HepG2 (cell line): ENCODE results near the gene C9orf43. TPM values are rescaled to one million over a fixed set of nuclear protein-coding genes. Genes with fewer than 3 reads are reported as not detected.
"Not testable (repeated sequence)": the region's sequence is repeated elsewhere in the genome, so short reads cannot be mapped to it uniquely, and the experiment has no call there.

Experiments used
- ATAC-seq: fragments of 200-7000 bp; cut with Tn5 transposase; 3 replicates; pipeline ENCODE4 v1.9.1; 2020; ENCODE audit warnings: mild to moderate bottlenecking, moderate library complexity
- BruUV-seq: library from RNA; stranded (reverse); fragments of 400-500 nt; replicated peaks from 2 replicates; lab custom pipeline; 2021; lab: Mats Ljungman, UMichigan
- CTCF ChIA-PET: fragments of 300-600 bp; formaldehyde crosslinking; extraction: SDS; loops from one replicate; lab custom pipeline; 2021; ENCODE audit warnings: low total read pairs, inconsistent platforms, low intra/inter-chr PET ratio; lab: Yijun Ruan, JAX
- POLR2A ChIA-PET: fragments of 350-600 bp; sonication (Branson Sonifier 250); formaldehyde crosslinking; loops from one replicate; lab custom pipeline; 2020; ENCODE audit warnings: antibody characterized with exemption, inconsistent platforms; lab: Yijun Ruan, JAX
- DNase-seq: peaks from one replicate; pipeline ENCODE4 v3.0.0-alpha.2; 2015; ENCODE audit warnings: low spot score
- FAIRE-seq: peaks from 3 replicates; lab custom pipeline; 2011; peaks lifted over from hg19 to GRCh38; lab: Jason Lieb, UNC
- H2AFZ ChIP-seq: one replicate; pipeline ENCODE4 v1.6.1; 2011; ENCODE audit warnings: low read length, inconsistent platforms
- H3K27ac ChIP-seq: fragments of 300-600 bp; 3 replicates; pipeline ENCODE4 v1.8.0; 2011; ENCODE audit warnings: mixed run types, mild to moderate bottlenecking, mixed read lengths, low read length, inconsistent platforms; ENCODE audit not compliant: insufficient read depth; ENCODE audit errors: extremely low read length
- H3K27me3 ChIP-seq, 2 experiments: fragments of 200-600 bp in 1 of 2; 2 replicates in 1 of 2; 3 replicates in 1 of 2; pipeline versions ENCODE4 v1.6.0 to v1.8.0; 2011; ENCODE audit warnings: low read length in 2 of 2, mild to moderate bottlenecking in 2 of 2, moderate library complexity in 2 of 2, inconsistent platforms in 1 of 2; ENCODE audit not compliant: insufficient read depth in 2 of 2, control insufficient read depth in 1 of 2
- H3K36me3 ChIP-seq, 2 experiments: fragments of 200-600 bp in 1 of 2; replicated peaks in 1 of 2; 2 replicates in 1 of 2; 3 replicates in 1 of 2; pipeline versions ENCODE4 v1.5.1 to v1.8.0; 2011; ENCODE audit warnings: low read length in 2 of 2, inconsistent platforms in 1 of 2; ENCODE audit not compliant: insufficient read depth in 2 of 2, control insufficient read depth in 1 of 2
- H3K4me1 ChIP-seq: 2 replicates; pipeline ENCODE4 v1.5.1; 2012; ENCODE audit warnings: low read length, inconsistent platforms; ENCODE audit not compliant: insufficient read depth
- H3K4me2 ChIP-seq: 2 replicates; pipeline ENCODE4 v1.6.0; 2011; ENCODE audit warnings: low read depth, low read length, inconsistent platforms
- H3K4me3 ChIP-seq, 3 experiments: fragments of 200-600 bp in 1 of 3; sonication (generic), shearing (Covaris generic) in 1 of 3; replicated peaks in 1 of 3; 2 replicates each; pipeline ENCODE4 v1.5.1; 2011 to 2016; ENCODE audit warnings: low read length in 3 of 3, inconsistent platforms in 2 of 3, low read depth in 2 of 3, mild to moderate bottlenecking in 2 of 3, control low read depth in 1 of 3, mixed read lengths in 1 of 3; ENCODE audit not compliant: insufficient read depth in 1 of 3
- H3K79me2 ChIP-seq: one replicate; pipeline ENCODE4 v1.6.1; 2011; ENCODE audit warnings: low read length, inconsistent platforms; ENCODE audit not compliant: insufficient read depth
- H3K9ac ChIP-seq: 2 replicates; pipeline ENCODE4 v1.6.0; 2011; ENCODE audit warnings: mild to moderate bottlenecking, low read depth, low read length, inconsistent platforms; ENCODE audit not compliant: insufficient read depth
- H3K9me3 ChIP-seq: 2 replicates; pipeline ENCODE4 v1.5.1; 2012; ENCODE audit warnings: mild to moderate bottlenecking, low read length
- H4K20me1 ChIP-seq: 2 replicates; pipeline ENCODE4 v1.6.0; 2011; ENCODE audit warnings: inconsistent platforms, mild to moderate bottlenecking, low read length, moderate library complexity; ENCODE audit not compliant: insufficient read depth
- ELF4 ChIP-seq: sonication (generic); formaldehyde crosslinking; IDR thresholded peaks from 2 replicates; pipeline ENCODE4 v1.5.0; 2020; ENCODE audit warnings: missing genetic modification reagents, mild to moderate bottlenecking, moderate library complexity, borderline replicate concordance
- FOXA1 ChIP-seq, 2 experiments: fragments of 450-650 bp in 1 of 2; sonication (generic) in 1 of 2; formaldehyde crosslinking in 1 of 2; IDR thresholded peaks; 2 replicates each; pipeline versions ENCODE4 v1.4.0 to v1.6.1; 2016 to 2020; ENCODE audit warnings: missing genetic modification reagents in 1 of 2
- KDM4B ChIP-seq: sonication (generic); formaldehyde crosslinking; IDR thresholded peaks from 2 replicates; pipeline ENCODE4 v1.4.0; 2020; ENCODE audit warnings: missing genetic modification reagents
- NR2F6 ChIP-seq, 2 experiments: IDR thresholded peaks; 2 replicates each; pipeline ENCODE4 v1.6.1; 2016; ENCODE audit warnings: antibody characterized with exemption in 1 of 2, mild to moderate bottlenecking in 1 of 2
- POLR2G ChIP-seq: fragments of 200-400 bp; formaldehyde crosslinking; IDR thresholded peaks from 2 replicates; pipeline ENCODE4 v1.6.1; 2018; ENCODE audit warnings: mild to moderate bottlenecking, low read depth, low read length, moderate library complexity
- SMAD3 ChIP-seq: sonication (generic); formaldehyde crosslinking; IDR thresholded peaks from 2 replicates; pipeline ENCODE4 v1.4.0; 2020; ENCODE audit warnings: missing genetic modification reagents
- TARDBP ChIP-seq: sonication (generic); formaldehyde crosslinking; IDR thresholded peaks from 2 replicates; pipeline ENCODE4 v1.8.0; 2022; ENCODE audit warnings: mild to moderate bottlenecking, missing genetic modification reagents
- ZNF331 ChIP-seq: sonication (generic); formaldehyde crosslinking; IDR thresholded peaks from 2 replicates; pipeline ENCODE4 v1.4.0; 2020; ENCODE audit warnings: missing genetic modification reagents
- WGBS: methylation state at CpG from one replicate; pipeline ENCODE4 v1.1.6; 2017; ENCODE audit warnings: low lambda C conversion rate; 5-methylcytosine and 5-hydroxymethylcytosine counted together
- in situ Hi-C: cut with HindIII; loops from 2 replicates; pipeline ENCODE4 v1.10.0; 2017; ENCODE audit warnings: low pct_unique_long_range_greater_than_20kb; ENCODE audit not compliant: extremely low pct_ligation_motif_present
- intact Hi-C: fragments of 100-400 bp; cut with micrococcal nuclease; formaldehyde crosslinking; loops from one replicate; pipeline ENCODE4 v1.10.0; 2022; ENCODE audit not compliant: unreplicated experiment
- polyA plus RNA-seq, 8 experiments: library from polyadenylated mRNA; depleted of rRNA in 3 of 8; stranded (reverse) in 7 of 8; unstranded in 1 of 8; fragments of >200 nt; fragmentation: Illumina TruSeq in 4 of 8; extraction: Trizol in 4 of 8; gene quantifications; 2 replicates each; pipeline versions ENCODE4 v1.2.1 to v1.2.3, GENCODE V29; 2011 to 2016; ENCODE audit warnings: low read depth in 4 of 8, missing spikeins in 1 of 8, mixed read lengths in 1 of 8; ENCODE audit not compliant: insufficient read depth in 1 of 8
- total RNA-seq, 5 experiments: library from RNA; depleted of rRNA; stranded (reverse); fragments of >200 nt; fragmentation: Illumina TruSeq; extraction: Trizol; gene quantifications; 2 replicates each; pipeline ENCODE4 v1.2.3, GENCODE V29; 2016; ENCODE audit warnings: low read depth in 1 of 5
- TF ChIP-seq, protein P1 (sequence below): sonication (generic); formaldehyde crosslinking; IDR thresholded peaks from 2 replicates; pipeline ENCODE4 v1.5.0; 2020; ENCODE audit warnings: mild to moderate bottlenecking, missing genetic modification reagents, moderate library complexity
- TF ChIP-seq, protein P2 (sequence below): sonication (generic); formaldehyde crosslinking; IDR thresholded peaks from 2 replicates; pipeline ENCODE4 v1.4.0; 2020; ENCODE audit warnings: missing genetic modification reagents, mild to moderate bottlenecking, borderline replicate concordance

C9orf43 gene
- total and polyA plus RNA-seq, 2 of the 13 experiments (the other 11 are each of a cell fraction or from before 2014, with no cell fraction given), result 0.24 to 0.31 TPM

DNA sequence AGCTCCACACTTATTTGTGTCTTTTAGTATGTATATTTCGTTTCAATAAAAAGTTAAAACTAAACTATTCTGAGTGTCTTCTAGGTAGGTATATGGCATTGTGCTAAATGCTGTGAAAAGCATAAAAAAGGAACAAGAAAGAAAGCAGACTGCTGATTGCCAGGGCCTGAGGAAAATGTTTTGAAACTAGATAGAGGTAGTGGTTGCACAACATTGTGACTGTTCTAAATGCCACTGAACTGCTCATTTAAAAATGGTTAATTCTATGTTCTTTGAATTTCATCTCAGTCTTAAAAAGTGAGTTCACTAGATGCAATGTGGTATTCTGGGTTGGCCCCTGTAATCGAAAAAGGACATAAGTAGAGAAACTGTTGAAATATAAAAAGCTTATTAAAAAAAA, 6.9 kb upstream of the C9orf43 start (continued):
- TF ChIP-seq KDM4B (no peak), ZNF331 (CRISPR knock-in tag) (no peak), ELF4 (CRISPR knock-in tag) (no peak)

DNA sequence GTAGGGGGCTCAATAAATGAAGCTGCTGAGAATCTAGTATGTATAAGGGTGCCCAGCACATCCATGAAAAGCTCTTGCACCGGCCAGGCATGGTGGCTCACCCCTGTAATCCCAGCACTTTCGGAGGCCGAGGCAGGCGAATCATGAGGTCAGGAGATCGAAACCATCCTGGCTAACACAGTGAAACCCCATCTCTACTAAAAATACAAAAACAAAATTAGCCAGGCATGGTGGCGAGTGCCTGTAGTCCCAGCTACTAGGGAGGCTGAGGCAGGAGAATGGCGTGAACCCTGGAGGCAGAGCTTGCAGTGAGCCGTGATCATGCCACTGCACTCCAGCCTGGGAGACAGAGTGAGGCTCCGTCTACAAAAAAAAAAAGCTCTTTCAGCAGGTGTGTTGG, 4.2 kb upstream of the C9orf43 start:
- over 99% methylated on average over 9 of the region's 9 CpGs for WGBS
- H3K9ac ChIP-seq, H3K27ac ChIP-seq, FAIRE-seq, BruUV-seq, H3K4me3 ChIP-seq, H4K20me1 ChIP-seq, ATAC-seq, DNase-seq, H2AFZ ChIP-seq, H3K4me2 ChIP-seq, H3K27me3 ChIP-seq, H3K9me3 ChIP-seq, in situ Hi-C loops: not testable (repeated sequence)
- Histone ChIP-seq H3K79me2 (peaks cover 12% of the 10 kb centered on the region), H3K36me3 (peaks cover 0 to 19% of the 10 kb centered on the region in 2 experiments; a peak in 3 of 5 replicates), H3K4me1 (peaks cover 36% of the 10 kb centered on the region)
- POLR2A ChIA-PET, result interaction anchor here (1.1 to 2.2 kb wide), 3 partner anchors 19 to 244 kb away, joined by 3 to 6 read pairs (median 3); partner anchors contain the start of gene WDR31
- intact Hi-C loops, result loop anchor here (10.0 kb wide), 1 partner anchor 132 kb away; the partner anchor contains the start of genes CDC26 and PRPF4
- CTCF ChIA-PET, result interaction anchor here (0.9 to 4.4 kb wide), 5 partner anchors 43 to 97 kb away, joined by 3 to 28 read pairs (median 7); no protein-coding TSS in a partner anchor
- peak; percentile 22; the same call in 1 of the 2 replicates for TF ChIP-seq POLR2G
- TF ChIP-seq, all 625 proteins: peak for 1; not testable (repeated sequence) for 624

DNA sequence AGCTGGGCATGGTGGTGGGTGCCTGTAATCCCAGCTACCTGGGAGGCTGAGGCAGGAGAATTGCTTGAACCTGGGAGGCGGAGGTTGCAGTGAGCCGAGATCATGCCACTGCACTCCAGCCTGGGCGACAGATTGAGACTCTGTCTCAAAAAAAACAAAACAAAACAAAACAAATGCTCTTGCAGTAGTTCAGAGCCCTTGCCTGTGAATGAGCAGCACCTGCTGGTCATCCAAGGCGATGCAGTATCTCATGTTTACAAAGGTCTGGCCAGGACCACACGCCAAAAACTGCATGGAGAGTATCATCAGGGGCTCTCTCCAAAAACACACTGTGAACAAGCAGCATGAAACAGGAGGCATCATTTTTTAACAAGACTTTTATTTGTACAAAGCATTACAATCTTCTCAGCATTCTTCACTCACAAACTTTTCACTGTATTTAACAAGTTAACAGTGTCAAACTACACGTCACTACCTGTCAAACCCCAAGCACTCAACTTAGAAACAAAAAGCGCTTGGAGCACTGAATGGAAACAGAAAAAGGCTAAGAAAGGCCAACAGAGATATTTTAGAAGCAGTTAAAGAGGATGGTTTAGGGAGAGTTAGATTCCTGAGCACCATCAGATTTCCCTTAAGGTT, 3.6 kb upstream of the C9orf43 start:
- H4K20me1 ChIP-seq; H3K9me3 ChIP-seq; H3K4me3 ChIP-seq; BruUV-seq; in situ Hi-C loops; H3K27ac ChIP-seq; H3K9ac ChIP-seq; H2AFZ ChIP-seq; H3K27me3 ChIP-seq; H3K4me2 ChIP-seq; TF ChIP-seq FOXA1, NR2F6 (IDR thresholded peaks at IDR 0.05): not testable (repeated sequence)
- WGBS, result 47% methylated on average over 7 of the region's 7 CpGs
- ATAC-seq (peak; percentile 59), FAIRE-seq (peak; percentile 71), DNase-seq (peak; percentile 65)
- Histone ChIP-seq H3K4me1 (peaks cover 37% of the 10 kb centered on the region), H3K36me3 (peaks cover 0 to 19% of the 10 kb centered on the region in 2 experiments; a peak in 3 of 5 replicates), H3K79me2 (peaks cover 12% of the 10 kb centered on the region)
- CTCF ChIA-PET, result interaction anchor here (0.9 to 4.4 kb wide), 6 partner anchors 44 to 133 kb away, joined by 3 to 28 read pairs (median 6); no protein-coding TSS in a partner anchor
- POLR2A ChIA-PET, result interaction anchor here (1.1 to 2.2 kb wide), 2 partner anchors 20 to 243 kb away, joined by 3 to 6 read pairs; no protein-coding TSS in a partner anchor
- intact Hi-C loops, result loop anchor here (1.0 to 10.0 kb wide), 3 partner anchors 52 to 132 kb away; partner anchors contain the start of genes CDC26 and PRPF4
- TF ChIP-seq TARDBP (CRISPR knock-in tag) (0 out of 2 replicates have a peak, but pooled peaks have one; percentile 23), FOXA1 (CRISPR knock-in tag; IDR thresholded peaks at IDR 0.05) (peak; percentile 92), SMAD3 (CRISPR knock-in tag) (peak; percentile 82), NR2F6 (CRISPR knock-in tag; IDR thresholded peaks at IDR 0.05) (peak; percentile 32; the same call in 1 of the 2 replicates)
- TF ChIP-seq, protein P1, sequence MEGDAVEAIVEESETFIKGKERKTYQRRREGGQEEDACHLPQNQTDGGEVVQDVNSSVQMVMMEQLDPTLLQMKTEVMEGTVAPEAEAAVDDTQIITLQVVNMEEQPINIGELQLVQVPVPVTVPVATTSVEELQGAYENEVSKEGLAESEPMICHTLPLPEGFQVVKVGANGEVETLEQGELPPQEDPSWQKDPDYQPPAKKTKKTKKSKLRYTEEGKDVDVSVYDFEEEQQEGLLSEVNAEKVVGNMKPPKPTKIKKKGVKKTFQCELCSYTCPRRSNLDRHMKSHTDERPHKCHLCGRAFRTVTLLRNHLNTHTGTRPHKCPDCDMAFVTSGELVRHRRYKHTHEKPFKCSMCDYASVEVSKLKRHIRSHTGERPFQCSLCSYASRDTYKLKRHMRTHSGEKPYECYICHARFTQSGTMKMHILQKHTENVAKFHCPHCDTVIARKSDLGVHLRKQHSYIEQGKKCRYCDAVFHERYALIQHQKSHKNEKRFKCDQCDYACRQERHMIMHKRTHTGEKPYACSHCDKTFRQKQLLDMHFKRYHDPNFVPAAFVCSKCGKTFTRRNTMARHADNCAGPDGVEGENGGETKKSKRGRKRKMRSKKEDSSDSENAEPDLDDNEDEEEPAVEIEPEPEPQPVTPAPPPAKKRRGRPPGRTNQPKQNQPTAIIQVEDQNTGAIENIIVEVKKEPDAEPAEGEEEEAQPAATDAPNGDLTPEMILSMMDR (CRISPR knock-in tag), result peak; percentile 92
- TF ChIP-seq, protein P2, sequence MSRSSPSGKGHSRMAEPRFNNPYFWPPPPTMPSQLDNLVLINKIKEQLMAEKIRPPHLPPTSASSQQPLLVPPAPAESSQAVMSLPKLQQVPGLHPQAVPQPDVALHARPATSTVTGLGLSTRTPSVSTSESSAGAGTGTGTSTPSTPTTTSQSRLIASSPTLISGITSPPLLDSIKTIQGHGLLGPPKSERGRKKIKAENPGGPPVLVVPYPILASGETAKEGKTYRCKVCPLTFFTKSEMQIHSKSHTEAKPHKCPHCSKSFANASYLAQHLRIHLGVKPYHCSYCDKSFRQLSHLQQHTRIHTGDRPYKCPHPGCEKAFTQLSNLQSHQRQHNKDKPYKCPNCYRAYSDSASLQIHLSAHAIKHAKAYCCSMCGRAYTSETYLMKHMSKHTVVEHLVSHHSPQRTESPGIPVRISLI, result peak; percentile 52; the same call in 1 of the 2 replicates
